Measurements from ENCODE around the gene MUSK.

DNA sequence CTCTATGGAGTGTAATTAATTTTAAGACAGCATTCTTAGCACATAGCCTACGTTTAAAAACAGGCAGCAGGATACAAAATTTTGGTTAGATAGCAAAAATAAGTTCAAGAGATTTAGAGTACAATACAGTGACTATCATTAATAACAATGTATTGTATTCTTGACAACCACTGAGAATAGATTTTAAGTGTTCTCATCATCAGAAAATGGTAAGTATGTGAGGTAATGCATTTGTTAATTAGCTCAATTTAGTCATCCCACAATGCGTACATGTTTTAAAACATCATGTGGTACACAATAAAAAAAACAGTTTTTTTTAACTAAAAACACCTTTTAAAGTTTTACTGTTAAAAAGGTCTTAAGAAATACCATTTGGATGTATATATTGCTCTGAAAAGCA lies 94.2 kb downstream of the MUSK start:
- TF ChIP-seq, protein P1, sequence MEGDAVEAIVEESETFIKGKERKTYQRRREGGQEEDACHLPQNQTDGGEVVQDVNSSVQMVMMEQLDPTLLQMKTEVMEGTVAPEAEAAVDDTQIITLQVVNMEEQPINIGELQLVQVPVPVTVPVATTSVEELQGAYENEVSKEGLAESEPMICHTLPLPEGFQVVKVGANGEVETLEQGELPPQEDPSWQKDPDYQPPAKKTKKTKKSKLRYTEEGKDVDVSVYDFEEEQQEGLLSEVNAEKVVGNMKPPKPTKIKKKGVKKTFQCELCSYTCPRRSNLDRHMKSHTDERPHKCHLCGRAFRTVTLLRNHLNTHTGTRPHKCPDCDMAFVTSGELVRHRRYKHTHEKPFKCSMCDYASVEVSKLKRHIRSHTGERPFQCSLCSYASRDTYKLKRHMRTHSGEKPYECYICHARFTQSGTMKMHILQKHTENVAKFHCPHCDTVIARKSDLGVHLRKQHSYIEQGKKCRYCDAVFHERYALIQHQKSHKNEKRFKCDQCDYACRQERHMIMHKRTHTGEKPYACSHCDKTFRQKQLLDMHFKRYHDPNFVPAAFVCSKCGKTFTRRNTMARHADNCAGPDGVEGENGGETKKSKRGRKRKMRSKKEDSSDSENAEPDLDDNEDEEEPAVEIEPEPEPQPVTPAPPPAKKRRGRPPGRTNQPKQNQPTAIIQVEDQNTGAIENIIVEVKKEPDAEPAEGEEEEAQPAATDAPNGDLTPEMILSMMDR (IDR thresholded peaks at IDR 0.05) = no peak
- no peak for TF ChIP-seq POLR2A (IDR thresholded peaks at IDR 0.05)
